Retinal pigment epithelial cell (primary cell): ENCODE measurements around the gene LRCH1.

Experiments
- DNase-seq: peaks from one replicate; pipeline ENCODE4 v3.0.0-alpha.2; 2010; ENCODE audit warnings: low read depth
- H3K4me3 ChIP-seq: 2 replicates; pipeline ENCODE4 v1.5.1; 2011; ENCODE audit warnings: mild to moderate bottlenecking, low read length, control low read depth, moderate library complexity
- TF ChIP-seq, protein P1 (sequence below): conservative IDR thresholded peaks from 2 replicates; pipeline ENCODE4 v1.5.1; 2011; ENCODE audit warnings: low read depth, low read length, control low read depth, inconsistent platforms

The LRCH1 gene

GRCh38 chr13:46587807-46588418 is 34.9 kb downstream of the LRCH1 start:
- no peak overlapping the region for H3K4me3 ChIP-seq
- no peak for DNase-seq
- TF ChIP-seq, protein P1, sequence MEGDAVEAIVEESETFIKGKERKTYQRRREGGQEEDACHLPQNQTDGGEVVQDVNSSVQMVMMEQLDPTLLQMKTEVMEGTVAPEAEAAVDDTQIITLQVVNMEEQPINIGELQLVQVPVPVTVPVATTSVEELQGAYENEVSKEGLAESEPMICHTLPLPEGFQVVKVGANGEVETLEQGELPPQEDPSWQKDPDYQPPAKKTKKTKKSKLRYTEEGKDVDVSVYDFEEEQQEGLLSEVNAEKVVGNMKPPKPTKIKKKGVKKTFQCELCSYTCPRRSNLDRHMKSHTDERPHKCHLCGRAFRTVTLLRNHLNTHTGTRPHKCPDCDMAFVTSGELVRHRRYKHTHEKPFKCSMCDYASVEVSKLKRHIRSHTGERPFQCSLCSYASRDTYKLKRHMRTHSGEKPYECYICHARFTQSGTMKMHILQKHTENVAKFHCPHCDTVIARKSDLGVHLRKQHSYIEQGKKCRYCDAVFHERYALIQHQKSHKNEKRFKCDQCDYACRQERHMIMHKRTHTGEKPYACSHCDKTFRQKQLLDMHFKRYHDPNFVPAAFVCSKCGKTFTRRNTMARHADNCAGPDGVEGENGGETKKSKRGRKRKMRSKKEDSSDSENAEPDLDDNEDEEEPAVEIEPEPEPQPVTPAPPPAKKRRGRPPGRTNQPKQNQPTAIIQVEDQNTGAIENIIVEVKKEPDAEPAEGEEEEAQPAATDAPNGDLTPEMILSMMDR = no peak

- TF ChIP-seq, protein P1 = no peak
- no peak overlapping the region for H3K4me3 ChIP-seq
- DNase-seq = no peak
These were observed 39.4 kb downstream of the LRCH1 start for GRCh38 chr13:46592385-46592784.

GRCh38 chr13:46593398-46593797 is 40.4 kb downstream of the LRCH1 start:
- no peak overlapping the region for H3K4me3 ChIP-seq
- no peak for DNase-seq
- TF ChIP-seq, protein P1 = no peak

GRCh38 chr13:46594374-46595078 is 41.6 kb downstream of the LRCH1 start:
- TF ChIP-seq, protein P1 = no peak
- H3K4me3 ChIP-seq = no peak overlapping the region
- DNase-seq = no peak

DNA sequence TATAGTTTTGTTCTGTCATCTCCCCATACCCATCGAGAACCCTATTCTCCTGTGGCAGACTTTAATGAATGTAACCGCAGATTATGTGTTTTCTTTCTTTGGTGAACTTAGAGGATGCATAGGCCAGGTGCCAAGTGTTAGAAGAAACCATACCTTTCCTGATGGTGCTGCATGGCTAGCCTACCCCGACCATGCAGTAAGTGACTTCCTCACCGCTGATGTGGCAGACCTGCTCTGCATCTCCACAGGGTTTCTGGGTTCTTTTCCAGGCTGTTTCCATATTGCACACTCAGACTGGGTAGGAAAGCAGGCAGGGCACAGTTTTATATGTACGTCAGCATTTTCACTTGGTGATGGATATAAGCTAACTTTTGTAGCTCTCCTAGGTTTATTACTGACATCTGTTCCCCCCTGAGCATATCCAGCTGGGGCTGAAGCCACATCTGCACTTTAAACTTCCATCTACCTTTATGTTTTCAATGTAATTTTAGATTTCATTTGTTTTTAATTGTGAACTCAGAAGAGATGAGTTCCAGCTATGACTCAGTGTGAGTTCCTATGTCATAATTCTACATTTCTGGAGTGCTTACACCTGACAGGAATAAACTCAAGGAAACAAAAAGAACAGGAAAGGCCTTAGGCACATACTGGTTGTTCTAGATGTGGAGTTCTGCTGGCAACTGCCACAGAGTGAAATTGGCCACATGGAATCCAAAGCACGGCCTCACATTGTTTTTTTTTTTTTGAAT is 42.3 kb downstream of the LRCH1 start:
- TF ChIP-seq, protein P1 = no peak
- no peak for DNase-seq
- no peak overlapping the region for H3K4me3 ChIP-seq

- no peak for DNase-seq
- H3K4me3 ChIP-seq = no peak overlapping the region
- TF ChIP-seq, protein P1 = no peak
These were observed 42.9 kb downstream of the LRCH1 start for GRCh38 chr13:46595885-46596275.
